Effector memory CD8-positive, alpha-beta T cell (primary cell): ENCODE measurements around the gene CDK5.

Experiments
- ATAC-seq: fragments of 150-1000 bp; cut with Tn5 transposase; replicated peaks from 2 replicates; pipeline ENCODE4 v1.10.0; 2021; ENCODE audit warnings: mild to moderate bottlenecking, moderate library complexity
- DNase-seq, 3 experiments: peaks; one replicate each; pipeline ENCODE4 v3.0.0; 2021
- H3K27ac Mint-ChIP-seq, 2 donors: one replicate each; pipeline ENCODE4 v1.8.0; 2022; ENCODE audit warnings: mild to moderate bottlenecking in 2 of 2, mixed read lengths in 2 of 2, moderate library complexity in 2 of 2
- H3K27me3 Mint-ChIP-seq, 2 donors: one replicate each; pipeline ENCODE4 v1.8.0; 2022; ENCODE audit warnings: mixed read lengths in 2 of 2
- H3K36me3 Mint-ChIP-seq: one replicate; pipeline ENCODE4 v1.8.0; 2022; ENCODE audit warnings: mild to moderate bottlenecking, moderate library complexity, mixed read lengths; ENCODE audit not compliant: insufficient read depth
- H3K4me1 Mint-ChIP-seq, 2 donors: one replicate each; pipeline ENCODE4 v1.8.0; 2022; ENCODE audit warnings: low read depth in 2 of 2, mixed read lengths in 2 of 2
- H3K4me3 Mint-ChIP-seq, 2 donors: one replicate each; pipeline ENCODE4 v1.8.0; 2022; ENCODE audit warnings: mild to moderate bottlenecking in 2 of 2, mixed read lengths in 2 of 2, moderate library complexity in 2 of 2
- H3K9me3 Mint-ChIP-seq, 2 donors: one replicate each; pipeline ENCODE4 v1.8.0; 2022; ENCODE audit warnings: mixed read lengths in 2 of 2

The CDK5 gene

GRCh38 chr7:151024435-151025056, 33.2 kb downstream of the CDK5 start, which contains the start of gene ATG9B:
Gene ATG9B (minus strand): TSS chr7:151024494. CDS start chr7:151024423, 71 bp downstream.
- ATAC-seq (no peak), DNase-seq (no peak)
- no peak within 1 kb of the TSS for H3K4me3 Mint-ChIP-seq
- H3K9me3 Mint-ChIP-seq = no peaks in the 10 kb centered on the region
- H3K27me3 Mint-ChIP-seq = peaks cover 31 to 39% of the 10 kb centered on the region in 2 donors
- peaks cover 16% of the 10 kb centered on the region for H3K36me3 Mint-ChIP-seq
- peaks cover 13 to 16% of the 10 kb centered on the region in 2 donors for H3K4me1 Mint-ChIP-seq
- peak within 1 kb of the TSS in 1 of 2 donors; percentile 66 for H3K27ac Mint-ChIP-seq

GRCh38 chr7:151023232-151023631, 34.5 kb downstream of the CDK5 start:
- Mint-ChIP-seq H3K36me3 (peaks cover 8% of the 10 kb centered on the region), H3K4me3 (no peak overlapping the region), H3K27ac (no peak overlapping the region), H3K9me3 (no peaks in the 10 kb centered on the region), H3K27me3 (peaks cover 40 to 52% of the 10 kb centered on the region in 2 donors), H3K4me1 (peaks cover 15 to 17% of the 10 kb centered on the region in 2 donors)
- DNase-seq (no peak), ATAC-seq (no peak)

- no peak overlapping the region for H3K27ac Mint-ChIP-seq
- H3K36me3 Mint-ChIP-seq = peaks cover 10% of the 10 kb centered on the region
- H3K4me1 Mint-ChIP-seq = peaks cover 21 to 25% of the 10 kb centered on the region in 2 donors
- no peaks in the 10 kb centered on the region for H3K9me3 Mint-ChIP-seq
- peak overlapping the region in 1 of 2 donors; percentile 86 for H3K4me3 Mint-ChIP-seq
- ATAC-seq (no peak), DNase-seq (no peak)
- peaks cover 40 to 57% of the 10 kb centered on the region in 2 donors for H3K27me3 Mint-ChIP-seq
Measured at GRCh38 chr7:151020231-151020630, 37.5 kb downstream of the CDK5 start.

GRCh38 chr7:151019130-151019447, 38.6 kb downstream of the CDK5 start:
- H3K27ac Mint-ChIP-seq = no peak overlapping the region
- DNase-seq (no peak), ATAC-seq (no peak)
- H3K36me3 Mint-ChIP-seq = peaks cover 21% of the 10 kb centered on the region
- peaks cover 40 to 57% of the 10 kb centered on the region in 2 donors for H3K27me3 Mint-ChIP-seq
- H3K9me3 Mint-ChIP-seq = no peaks in the 10 kb centered on the region
- H3K4me1 Mint-ChIP-seq = peaks cover 28 to 35% of the 10 kb centered on the region in 2 donors
- H3K4me3 Mint-ChIP-seq = peak overlapping the region; percentile 85 to 86

GRCh38 chr7:151018421-151019129, 39.1 kb downstream of the CDK5 start:
- Mint-ChIP-seq H3K4me1 (peaks cover 30 to 37% of the 10 kb centered on the region in 2 donors), H3K27me3 (peaks cover 40 to 56% of the 10 kb centered on the region in 2 donors), H3K27ac (peak overlapping the region; percentile 86 to 89), H3K4me3 (peak overlapping the region; percentile 85 to 86), H3K9me3 (no peaks in the 10 kb centered on the region), H3K36me3 (peaks cover 26% of the 10 kb centered on the region)
- peak; percentile 44 for ATAC-seq
- peak; percentile 34 to 48 (median 37) for DNase-seq

- Mint-ChIP-seq H3K9me3 (no peaks in the 10 kb centered on the region), H3K4me1 (peaks cover 30 to 37% of the 10 kb centered on the region in 2 donors), H3K27ac (peak overlapping the region; percentile 86 to 89), H3K4me3 (peak overlapping the region; percentile 85 to 86), H3K27me3 (peaks cover 37 to 50% of the 10 kb centered on the region in 2 donors), H3K36me3 (peaks cover 28% of the 10 kb centered on the region)
- ATAC-seq = peak; percentile 46
- DNase-seq = peak; percentile 77 to 83 (median 80)
Measured at GRCh38 chr7:151017953-151018420, 39.7 kb downstream of the CDK5 start.

GRCh38 chr7:151017370-151017952, 40.2 kb downstream of the CDK5 start:
- peak overlapping the region; percentile 85 to 86 for H3K4me3 Mint-ChIP-seq
- DNase-seq (no peak), ATAC-seq (no peak)
- peak overlapping the region; percentile 86 to 89 for H3K27ac Mint-ChIP-seq
- no peaks in the 10 kb centered on the region for H3K9me3 Mint-ChIP-seq
- peaks cover 34 to 40% of the 10 kb centered on the region in 2 donors for H3K4me1 Mint-ChIP-seq
- peaks cover 28% of the 10 kb centered on the region for H3K36me3 Mint-ChIP-seq
- H3K27me3 Mint-ChIP-seq = peaks cover 33 to 45% of the 10 kb centered on the region in 2 donors

GRCh38 chr7:151016942-151017341, 40.8 kb downstream of the CDK5 start:
- peaks cover 33 to 42% of the 10 kb centered on the region in 2 donors for H3K27me3 Mint-ChIP-seq
- H3K27ac Mint-ChIP-seq = peak overlapping the region; percentile 61 to 77

GRCh38 chr7:151016505-151016904, 41.2 kb downstream of the CDK5 start:
- Mint-ChIP-seq H3K27me3 (peaks cover 29 to 38% of the 10 kb centered on the region in 2 donors), H3K36me3 (peaks cover 35% of the 10 kb centered on the region), H3K27ac (peak overlapping the region; percentile 61 to 77), H3K9me3 (no peaks in the 10 kb centered on the region), H3K4me1 (peaks cover 44 to 48% of the 10 kb centered on the region in 2 donors), H3K4me3 (no peak overlapping the region)
- DNase-seq (no peak), ATAC-seq (no peak)

More at GRCh38 chr7:151016942-151017341, 40.8 kb downstream of the CDK5 start:
- no peak for ATAC-seq
- H3K36me3 Mint-ChIP-seq = peaks cover 31% of the 10 kb centered on the region
- no peaks in the 10 kb centered on the region for H3K9me3 Mint-ChIP-seq
- peaks cover 39 to 44% of the 10 kb centered on the region in 2 donors for H3K4me1 Mint-ChIP-seq
- DNase-seq = no peak
- H3K4me3 Mint-ChIP-seq = no peak overlapping the region

- Mint-ChIP-seq H3K27me3 (peaks cover 24 to 32% of the 10 kb centered on the region in 2 donors), H3K4me3 (no peak overlapping the region), H3K27ac (peak overlapping the region; percentile 97 to 98), H3K4me1 (peaks cover 46 to 49% of the 10 kb centered on the region in 2 donors), H3K36me3 (peaks cover 37% of the 10 kb centered on the region), H3K9me3 (no peaks in the 10 kb centered on the region)
- DNase-seq = no peak
- ATAC-seq = no peak
Measured at GRCh38 chr7:151015967-151016366, 41.7 kb downstream of the CDK5 start.

- Mint-ChIP-seq H3K36me3 (peaks cover 40% of the 10 kb centered on the region), H3K4me1 (peaks cover 55 to 57% of the 10 kb centered on the region in 2 donors), H3K4me3 (peak overlapping the region; percentile 84 to 89), H3K27ac (peak overlapping the region; percentile 97 to 98), H3K9me3 (no peaks in the 10 kb centered on the region), H3K27me3 (peaks cover 14 to 22% of the 10 kb centered on the region in 2 donors)
- DNase-seq (no peak), ATAC-seq (no peak)
Measured at GRCh38 chr7:151014950-151015349, 42.7 kb downstream of the CDK5 start.

- peak; percentile 75 for ATAC-seq
- Mint-ChIP-seq H3K9me3 (no peaks in the 10 kb centered on the region), H3K36me3 (peaks cover 40% of the 10 kb centered on the region), H3K27ac (peak overlapping the region; percentile 97 to 98), H3K27me3 (peaks cover 5 to 12% of the 10 kb centered on the region in 2 donors), H3K4me1 (peaks cover 50 to 52% of the 10 kb centered on the region in 2 donors), H3K4me3 (peak overlapping the region; percentile 84 to 89)
- peak; percentile 89 to 96 (median 95) for DNase-seq
Measured at GRCh38 chr7:151013733-151014497, 43.8 kb downstream of the CDK5 start.

- no peaks in the 10 kb centered on the region for H3K9me3 Mint-ChIP-seq
- peaks cover 2 to 6% of the 10 kb centered on the region in 2 donors for H3K27me3 Mint-ChIP-seq
- peak overlapping the region; percentile 84 to 89 for H3K4me3 Mint-ChIP-seq
- H3K27ac Mint-ChIP-seq = peak overlapping the region; percentile 97 to 98
- H3K4me1 Mint-ChIP-seq = peaks cover 51 to 53% of the 10 kb centered on the region in 2 donors
- H3K36me3 Mint-ChIP-seq = peaks cover 38% of the 10 kb centered on the region
- ATAC-seq = no peak
- DNase-seq = no peak
Measured at GRCh38 chr7:151013356-151013732, 44.4 kb downstream of the CDK5 start.
